HFFc6 (cell line): Measurements from ENCODE around the gene TXNL1. TPM values are rescaled to one million over a fixed set of nuclear protein-coding genes. Genes with fewer than 3 reads are reported as not detected.

Experiments used
- DNase-seq: peaks from one replicate; pipeline ENCODE4 v3.0.0-alpha.2; 2018
- H3K27ac Mint-ChIP-seq: 2 replicates; pipeline ENCODE4 v1.8.0; 2020; ENCODE audit warnings: mild to moderate bottlenecking, mixed read lengths
- H3K27me3 Mint-ChIP-seq: 2 replicates; pipeline ENCODE4 v1.8.0; 2021; ENCODE audit warnings: mild to moderate bottlenecking, moderate library complexity, mixed read lengths; ENCODE audit not compliant: insufficient read depth
- H3K36me3 Mint-ChIP-seq: 2 replicates; pipeline ENCODE4 v1.8.0; 2021; ENCODE audit warnings: low read depth, mixed read lengths
- H3K4me1 Mint-ChIP-seq: 2 replicates; pipeline ENCODE4 v1.8.0; 2020; ENCODE audit warnings: low read depth, mixed read lengths
- H3K4me3 Mint-ChIP-seq: 2 replicates; pipeline ENCODE4 v1.8.0; 2020; ENCODE audit warnings: mild to moderate bottlenecking, moderate library complexity, mixed read lengths
- H3K9me3 Mint-ChIP-seq: 2 replicates; pipeline ENCODE4 v1.8.0; 2020; ENCODE audit warnings: mild to moderate bottlenecking, mixed read lengths
- CTCF ChIP-seq: fragments of 200-600 bp; sonication (generic); IDR thresholded peaks from 2 replicates; pipeline ENCODE4 v1.5.0; 2021; ENCODE audit warnings: antibody characterized with exemption, mild to moderate bottlenecking
- total RNA-seq, 6 experiments: library from RNA; stranded (reverse); fragmentation: NEBNext Ultra II Directional; extraction: Animal tissue kit (Norgen Biotek cat#: 25700); gene quantifications; 2 replicates in 1 of 6; 3 replicates in 5 of 6; pipeline ENCODE4 v1.2.3, GENCODE V29; 2021

The TXNL1 gene
- total RNA-seq, 6 experiments from 2014 or later = 73.5 to 85.5 (median 80.8) TPM

DNA sequence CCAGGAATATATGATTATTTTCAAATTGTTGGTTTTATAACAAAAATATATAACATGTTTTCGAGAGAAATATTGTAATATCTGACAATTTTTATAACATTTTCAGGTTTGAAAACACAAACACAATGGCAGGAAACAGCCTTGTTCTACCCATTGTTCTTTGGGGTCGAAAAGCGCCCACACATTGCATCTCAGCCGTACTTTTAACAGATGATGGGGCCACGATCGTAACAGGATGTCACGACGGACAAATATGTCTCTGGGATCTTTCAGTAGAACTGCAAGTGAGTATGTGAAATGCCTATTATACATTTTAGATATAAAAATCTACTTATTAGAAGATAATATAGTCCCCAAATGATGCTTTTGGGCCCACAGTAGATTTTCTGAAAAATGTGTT, 34.0 kb upstream of the TXNL1 start:
- no peak for TF ChIP-seq CTCF
- Mint-ChIP-seq H3K9me3 (no peaks in the 10 kb centered on the region), H3K27ac (no peak overlapping the region), H3K4me1 (peaks cover 9% of the 10 kb centered on the region), H3K36me3 (0 out of 2 replicates have a peak, but pooled peaks cover 5% of the 10 kb centered on the region), H3K4me3 (no peak overlapping the region), H3K27me3 (no peaks in the 10 kb centered on the region)
- DNase-seq = no peak

- Mint-ChIP-seq H3K36me3 (peaks cover 12% of the 10 kb centered on the region; the same call in 1 of the 2 replicates), H3K4me3 (no peak overlapping the region), H3K27me3 (no peaks in the 10 kb centered on the region), H3K27ac (no peak overlapping the region), H3K9me3 (no peaks in the 10 kb centered on the region), H3K4me1 (peaks cover 22% of the 10 kb centered on the region)
- no peak for DNase-seq
- TF ChIP-seq CTCF = no peak
Measured at GRCh38 chr18:56662902-56663301, 24.5 kb upstream of the TXNL1 start.

DNA sequence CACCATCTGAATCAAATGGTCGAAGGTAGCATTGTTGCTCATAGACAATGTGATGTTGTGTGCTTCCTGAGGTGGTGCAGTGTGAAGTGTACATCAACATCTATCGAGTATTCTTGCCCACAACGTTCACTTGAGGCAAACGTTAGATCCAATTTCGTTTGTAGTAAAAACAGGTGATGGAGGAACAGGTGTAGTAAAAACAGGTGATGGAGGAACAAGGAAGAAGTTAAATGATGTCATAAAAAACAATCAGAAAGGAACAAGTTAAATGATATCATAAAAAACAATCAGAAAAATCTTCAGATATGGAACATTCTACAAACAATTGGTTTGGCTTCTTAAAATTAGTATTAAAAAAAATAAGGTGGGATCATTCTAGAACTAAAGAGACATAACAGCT, 24.1 kb upstream of the TXNL1 start:
- Mint-ChIP-seq H3K4me3 (no peak overlapping the region), H3K27me3 (no peaks in the 10 kb centered on the region), H3K9me3 (no peaks in the 10 kb centered on the region), H3K4me1 (peaks cover 22% of the 10 kb centered on the region), H3K36me3 (peaks cover 12% of the 10 kb centered on the region; the same call in 1 of the 2 replicates), H3K27ac (no peak overlapping the region)
- DNase-seq = no peak
- TF ChIP-seq CTCF = no peak

DNA sequence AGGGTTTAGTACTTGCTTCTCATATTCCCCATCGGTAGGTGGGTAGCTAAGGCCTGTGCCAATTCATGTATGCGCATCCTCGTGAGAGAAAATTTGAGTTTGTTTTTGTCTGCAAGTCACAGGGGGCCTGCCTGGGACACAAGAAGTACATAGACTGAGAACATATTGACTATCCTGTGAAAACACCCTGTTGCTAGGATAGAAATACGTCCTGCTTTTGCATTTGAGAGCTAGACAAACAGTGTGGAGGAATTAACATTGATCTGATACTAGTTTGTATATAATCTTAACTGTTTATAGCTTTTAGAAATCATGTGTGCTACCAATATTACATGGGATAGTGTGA, 23.6 kb upstream of the TXNL1 start:
- Mint-ChIP-seq H3K27me3 (no peaks in the 10 kb centered on the region), H3K27ac (no peak overlapping the region), H3K4me3 (no peak overlapping the region), H3K36me3 (peaks cover 12% of the 10 kb centered on the region; the same call in 1 of the 2 replicates), H3K4me1 (peaks cover 22% of the 10 kb centered on the region), H3K9me3 (no peaks in the 10 kb centered on the region)
- no peak for DNase-seq
- no peak for TF ChIP-seq CTCF

GRCh38 chr18:56661360-56662062, 23.1 kb upstream of the TXNL1 start:
- peaks cover 22% of the 10 kb centered on the region for H3K4me1 Mint-ChIP-seq
- peaks cover 12% of the 10 kb centered on the region; the same call in 1 of the 2 replicates for H3K36me3 Mint-ChIP-seq
- DNase-seq = no peak
- no peaks in the 10 kb centered on the region for H3K27me3 Mint-ChIP-seq
- H3K27ac Mint-ChIP-seq = no peak overlapping the region
- no peak overlapping the region for H3K4me3 Mint-ChIP-seq
- no peaks in the 10 kb centered on the region for H3K9me3 Mint-ChIP-seq
- no peak for TF ChIP-seq CTCF
